ENCODE measurements around the gene LRRC74B. TPM values are rescaled to one million over a fixed set of nuclear protein-coding genes. Genes with fewer than 3 reads are reported as not detected.

Gene LRRC74B
- total RNA-seq, 1 donor, result not detected

DNA sequence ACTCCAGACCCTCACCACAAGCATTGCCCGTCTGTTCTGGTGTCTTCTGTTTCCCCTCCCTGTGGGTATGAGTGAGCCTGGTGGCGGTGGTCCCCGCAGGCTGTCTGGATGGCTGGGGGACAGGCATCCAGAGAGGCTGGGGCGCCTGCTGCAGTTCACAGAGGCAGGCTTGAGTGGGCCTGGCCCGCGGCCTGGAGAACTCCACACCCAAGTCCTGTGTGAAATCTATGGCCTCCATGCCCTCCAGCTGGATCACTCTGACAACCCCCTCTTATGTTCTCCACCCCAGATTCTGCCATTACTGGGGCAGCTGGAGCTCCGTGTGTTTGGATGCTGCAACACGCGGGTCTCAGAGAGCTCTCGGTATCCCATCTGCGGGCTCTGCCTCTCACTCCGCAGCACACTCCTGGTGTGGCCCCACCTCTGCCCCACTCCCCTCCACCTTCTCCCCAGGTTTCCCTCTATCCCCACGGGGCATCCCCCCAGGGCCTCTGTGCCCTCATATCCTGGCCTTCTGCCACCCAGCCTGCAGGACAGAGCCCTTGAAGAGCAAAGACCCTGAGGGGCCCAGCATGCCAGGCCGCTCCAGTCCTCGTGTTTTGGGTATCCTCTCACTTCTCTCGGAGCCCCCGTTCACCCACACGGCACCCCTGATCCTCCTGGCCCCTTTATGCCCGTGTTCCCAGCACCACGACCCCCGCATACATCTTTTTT is 31.3 kb downstream of the LRRC74B start:
- no peak overlapping the region for H3K4me3 ChIP-seq (ENCODE audit: low read depth, low read length)
- TF ChIP-seq, protein P1, sequence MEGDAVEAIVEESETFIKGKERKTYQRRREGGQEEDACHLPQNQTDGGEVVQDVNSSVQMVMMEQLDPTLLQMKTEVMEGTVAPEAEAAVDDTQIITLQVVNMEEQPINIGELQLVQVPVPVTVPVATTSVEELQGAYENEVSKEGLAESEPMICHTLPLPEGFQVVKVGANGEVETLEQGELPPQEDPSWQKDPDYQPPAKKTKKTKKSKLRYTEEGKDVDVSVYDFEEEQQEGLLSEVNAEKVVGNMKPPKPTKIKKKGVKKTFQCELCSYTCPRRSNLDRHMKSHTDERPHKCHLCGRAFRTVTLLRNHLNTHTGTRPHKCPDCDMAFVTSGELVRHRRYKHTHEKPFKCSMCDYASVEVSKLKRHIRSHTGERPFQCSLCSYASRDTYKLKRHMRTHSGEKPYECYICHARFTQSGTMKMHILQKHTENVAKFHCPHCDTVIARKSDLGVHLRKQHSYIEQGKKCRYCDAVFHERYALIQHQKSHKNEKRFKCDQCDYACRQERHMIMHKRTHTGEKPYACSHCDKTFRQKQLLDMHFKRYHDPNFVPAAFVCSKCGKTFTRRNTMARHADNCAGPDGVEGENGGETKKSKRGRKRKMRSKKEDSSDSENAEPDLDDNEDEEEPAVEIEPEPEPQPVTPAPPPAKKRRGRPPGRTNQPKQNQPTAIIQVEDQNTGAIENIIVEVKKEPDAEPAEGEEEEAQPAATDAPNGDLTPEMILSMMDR (IDR thresholded peaks at IDR 0.05; ENCODE audit: insufficient read depth, low read depth, low read length), result no peak
- no peak for DNase-seq (ENCODE audit: low read depth)

DNA sequence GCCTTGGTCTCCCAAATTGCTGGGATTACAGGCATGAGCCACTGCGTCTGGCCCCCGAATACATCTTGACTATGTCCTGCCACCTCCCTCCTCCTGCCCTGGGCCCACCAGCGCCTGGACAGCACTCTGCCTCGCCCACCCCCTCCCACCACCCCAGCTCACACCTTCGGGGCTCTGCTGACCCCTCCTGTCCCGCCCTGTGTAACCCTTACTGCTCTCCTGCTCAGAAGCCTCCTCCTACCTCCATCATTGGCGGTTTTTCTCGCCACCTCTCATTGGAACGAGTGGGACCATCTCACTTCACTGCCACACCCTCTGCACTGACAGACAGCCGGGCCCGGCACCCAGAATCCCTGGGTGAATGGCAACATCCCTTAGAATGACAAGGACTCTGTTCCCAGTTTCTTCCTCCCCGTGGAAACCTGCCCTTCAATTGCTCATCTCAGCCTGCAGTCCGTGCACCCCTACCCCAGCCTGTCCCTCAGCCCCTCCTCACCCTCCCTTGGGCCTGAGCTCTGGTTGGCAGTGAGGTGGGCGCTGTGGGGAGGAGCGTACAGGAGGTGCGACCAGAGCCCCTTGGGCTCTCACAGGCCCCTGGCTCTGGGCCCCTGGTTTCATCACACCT is 32.2 kb downstream of the LRRC74B start:
- TF ChIP-seq, protein P1 (IDR thresholded peaks at IDR 0.05; ENCODE audit: insufficient read depth, low read depth, low read length), result no peak
- no peak for DNase-seq (ENCODE audit: low read depth)
- H3K4me3 ChIP-seq (ENCODE audit: low read depth, low read length), result no peak overlapping the region

DNA sequence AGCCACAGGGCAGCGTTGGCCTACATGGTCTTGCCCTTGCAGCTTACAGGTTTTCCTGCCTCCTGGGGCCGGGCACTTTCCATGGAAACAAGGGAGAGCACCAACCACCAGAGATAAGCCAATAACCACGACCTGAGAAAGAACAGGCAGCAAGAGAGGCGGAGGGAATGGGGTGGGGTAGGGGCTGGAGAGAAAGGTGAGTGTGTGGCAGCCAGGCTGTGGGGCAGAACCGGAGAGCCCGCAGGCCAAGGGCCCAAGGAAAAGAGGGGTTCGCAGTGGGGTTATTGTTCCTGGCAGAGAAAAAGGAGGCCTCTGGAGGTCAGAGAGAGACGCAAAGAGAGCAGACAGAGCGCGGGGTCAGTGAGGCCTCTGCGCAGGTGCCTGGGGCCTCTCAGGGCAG is 33.2 kb downstream of the LRRC74B start:
- DNase-seq (ENCODE audit: low read depth), result no peak
- no peak overlapping the region for H3K4me3 ChIP-seq (ENCODE audit: low read depth, low read length)
- TF ChIP-seq, protein P1 (IDR thresholded peaks at IDR 0.05; ENCODE audit: insufficient read depth, low read depth, low read length), result no peak

DNA sequence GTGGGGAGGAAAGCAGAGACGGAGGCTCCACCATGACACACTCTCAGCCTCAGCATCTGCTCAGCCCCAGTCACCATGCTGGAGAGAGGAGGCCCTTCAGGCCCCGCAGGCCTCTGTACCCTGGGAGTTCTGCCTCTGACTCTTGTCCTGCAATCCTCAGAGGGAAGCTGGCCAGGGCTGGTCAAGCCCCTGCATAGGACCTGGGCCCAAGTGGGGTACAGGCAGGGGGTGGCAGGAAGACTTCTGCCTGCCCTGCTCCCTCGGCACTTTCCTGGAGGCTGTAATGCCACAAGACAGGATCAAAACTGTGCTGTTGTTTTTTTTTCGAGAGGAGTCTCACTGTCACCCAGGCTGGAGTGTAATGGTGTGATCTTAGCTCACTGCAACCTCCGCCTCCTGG is 33.7 kb downstream of the LRRC74B start:
- no peak for DNase-seq (ENCODE audit: low read depth)
- TF ChIP-seq, protein P1 (IDR thresholded peaks at IDR 0.05; ENCODE audit: insufficient read depth, low read depth, low read length), result no peak
- no peak overlapping the region for H3K4me3 ChIP-seq (ENCODE audit: low read depth, low read length)

DNA sequence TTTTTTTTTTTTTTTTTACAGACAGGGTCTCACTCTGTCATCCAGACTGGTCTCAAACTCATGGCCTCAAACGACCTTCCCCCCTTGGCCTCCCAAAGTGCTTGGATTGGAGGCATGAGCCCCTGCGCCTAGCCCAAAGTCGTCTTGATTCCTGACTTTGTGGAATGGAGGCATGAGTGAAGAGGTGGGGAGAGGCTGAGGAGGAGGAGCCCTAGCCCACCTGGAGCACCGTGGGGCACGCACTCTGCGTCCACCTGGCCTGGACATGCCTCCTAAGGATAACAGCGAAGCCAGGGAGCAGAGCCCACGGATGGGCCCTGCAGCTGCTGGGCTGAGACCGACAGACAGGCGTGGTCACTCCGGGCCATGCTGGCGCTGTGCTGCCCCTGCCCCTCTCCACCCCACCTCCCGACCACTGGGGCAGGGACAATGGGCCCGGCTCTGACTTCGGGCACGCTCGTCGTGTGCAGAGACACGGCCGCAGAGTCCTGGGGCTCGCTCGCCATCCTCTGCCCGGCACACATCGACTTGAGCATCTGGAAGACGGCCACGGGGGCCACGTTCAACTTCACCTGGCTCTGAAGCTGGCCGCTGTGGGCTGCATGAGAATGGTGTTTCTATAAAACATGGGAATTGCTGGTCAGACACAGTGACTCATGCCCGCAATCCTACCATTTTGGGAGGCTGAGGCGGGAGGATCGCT is 34.8 kb downstream of the LRRC74B start:
- no peak overlapping the region for H3K4me3 ChIP-seq (ENCODE audit: low read depth, low read length)
- no peak for DNase-seq (ENCODE audit: low read depth)
- TF ChIP-seq, protein P1 (IDR thresholded peaks at IDR 0.05; ENCODE audit: insufficient read depth, low read depth, low read length), result no peak

DNA sequence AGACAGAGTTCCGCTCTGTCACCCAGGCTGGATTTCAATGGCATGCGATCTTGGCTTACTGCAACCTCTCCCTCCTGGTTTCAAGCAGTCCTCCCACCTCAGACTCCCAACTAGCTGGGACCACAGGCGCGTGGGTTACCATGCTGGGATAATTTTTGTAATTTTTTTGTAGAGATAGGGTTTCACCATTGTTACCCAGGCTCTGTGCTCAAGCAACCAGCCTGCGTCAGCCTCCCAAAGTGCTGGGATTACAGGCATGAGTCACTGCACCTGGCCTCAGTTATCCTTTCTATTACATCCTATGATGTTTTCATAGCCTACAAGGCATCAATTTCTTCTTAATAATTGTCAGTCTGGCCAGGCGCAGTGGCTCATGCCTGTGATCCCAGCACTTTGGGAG is 36.5 kb downstream of the LRRC74B start:
- no peak for DNase-seq (ENCODE audit: low read depth)
- no peak overlapping the region for H3K4me3 ChIP-seq (ENCODE audit: low read depth, low read length)
- TF ChIP-seq, protein P1 (IDR thresholded peaks at IDR 0.05; ENCODE audit: insufficient read depth, low read depth, low read length), result no peak
